Epithelial cell of proximal tubule (primary cell): ENCODE results near the gene DGUOK. TPM values are rescaled to one million over a fixed set of nuclear protein-coding genes. Genes with fewer than 3 reads are reported as not detected.

Experiments used
- DNase-seq: peaks from one replicate; pipeline ENCODE4 v3.0.0-alpha.2; 2011; ENCODE audit warnings: low read depth
- H3K4me3 ChIP-seq: 2 replicates; pipeline ENCODE4 v1.5.1; 2011; ENCODE audit warnings: low read depth, mild to moderate bottlenecking, low read length
- CTCF ChIP-seq: conservative IDR thresholded peaks from 2 replicates; pipeline ENCODE4 v1.5.1; 2012; ENCODE audit warnings: low read depth, mild to moderate bottlenecking, low read length
- total RNA-seq: library from RNA; depleted of rRNA; stranded (reverse); fragments of >200 nt; gene quantifications from 2 replicates; pipeline ENCODE4 v1.2.3, GENCODE V29; 2015

Gene DGUOK
- total RNA-seq, 1 donor from 2014 or later, result 65.6 TPM

- no peak for DNase-seq
- H3K4me3 ChIP-seq, result no peak overlapping the region
- TF ChIP-seq CTCF, result no peak
These were observed 37.5 kb upstream of the DGUOK start for GRCh38 chr2:73889206-73889605.

GRCh38 chr2:73890301-73891092 lies 36.2 kb upstream of the DGUOK start:
- TF ChIP-seq CTCF, result no peak
- no peak overlapping the region for H3K4me3 ChIP-seq
- DNase-seq, result no peak

GRCh38 chr2:73891276-73891901 lies 35.3 kb upstream of the DGUOK start:
- TF ChIP-seq CTCF, result no peak
- DNase-seq, result no peak
- no peak overlapping the region for H3K4me3 ChIP-seq

DNA sequence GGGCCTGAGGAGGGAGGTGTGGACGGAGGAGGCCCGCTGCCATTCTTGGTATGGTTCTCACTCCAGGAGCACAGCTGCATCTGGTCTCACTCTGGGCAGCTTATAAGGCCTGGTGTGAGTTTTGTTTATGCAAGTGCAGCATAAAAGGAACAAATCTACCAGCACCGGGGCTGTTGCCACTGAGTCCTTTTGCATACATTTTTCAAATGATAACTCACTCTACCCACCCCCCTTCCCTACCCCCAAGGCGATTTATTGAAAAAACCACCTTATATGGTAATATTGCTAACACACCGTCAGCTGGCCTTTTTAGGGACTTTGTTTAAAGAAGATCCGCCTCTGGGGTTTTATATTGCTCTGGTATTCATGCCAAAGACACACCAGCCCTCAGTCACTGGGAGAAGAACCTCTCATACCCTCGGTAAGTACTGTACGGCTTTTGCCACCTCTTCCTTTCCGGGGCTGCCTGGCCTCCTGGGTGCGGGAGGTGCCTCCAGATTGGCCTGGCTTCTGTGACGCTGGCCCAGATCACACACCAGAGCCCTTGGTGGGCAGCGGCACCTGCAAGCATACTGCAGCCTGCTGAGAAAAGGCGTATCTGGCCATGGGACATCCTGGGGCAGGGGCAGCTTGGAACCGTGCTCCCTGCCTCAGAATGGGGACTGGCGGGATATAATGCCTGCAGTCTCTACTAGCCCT lies 33.9 kb upstream of the DGUOK start, which contains the start of gene ACTG2:
Gene ACTG2, plus strand, starts transcription at position 378 of the 699 bp plus-strand sequence. CDS start 8,304 bp downstream, outside the sequence.
- no peak for DNase-seq
- TF ChIP-seq CTCF, result no peak
- H3K4me3 ChIP-seq, result no peak within 1 kb of the TSS

DNA sequence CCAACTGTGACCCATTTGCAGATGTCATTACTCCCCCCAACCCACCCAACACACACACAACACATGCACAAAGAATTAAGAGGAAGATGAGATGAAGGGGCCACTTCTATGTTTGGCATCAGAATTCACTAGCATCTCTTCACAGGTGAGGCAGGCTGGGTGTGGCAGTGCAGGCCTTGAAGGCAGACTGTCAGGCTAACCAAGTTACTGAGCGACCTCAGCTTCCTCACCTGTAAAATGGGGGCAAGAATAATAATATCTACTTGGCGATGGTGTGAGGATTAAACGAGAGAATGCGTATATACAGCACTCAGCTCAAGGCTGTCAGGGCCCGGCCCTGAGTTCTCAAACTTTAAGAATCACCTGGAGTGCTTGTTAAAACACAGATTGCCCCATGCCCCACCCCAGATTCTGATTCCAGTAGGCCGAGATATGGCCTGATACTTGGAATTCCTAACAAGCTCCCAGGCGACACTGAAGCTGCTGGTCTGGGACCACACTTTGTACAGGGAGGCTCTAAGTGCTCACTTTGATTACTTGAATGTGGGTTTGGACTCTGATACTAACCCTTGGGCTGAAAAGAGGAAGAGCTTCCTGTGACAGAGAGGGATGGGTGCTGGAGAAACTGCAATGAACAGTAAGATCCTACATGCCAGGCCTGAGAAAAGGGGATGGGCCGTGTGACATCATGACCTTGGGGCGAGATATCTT lies 32.8 kb upstream of the DGUOK start:
- no peak overlapping the region for H3K4me3 ChIP-seq
- DNase-seq, result no peak
- TF ChIP-seq CTCF, result no peak

GRCh38 chr2:73894475-73894850 lies 32.2 kb upstream of the DGUOK start:
- H3K4me3 ChIP-seq, result no peak overlapping the region
- DNase-seq, result no peak
- no peak for TF ChIP-seq CTCF
